HL-60/S4 (cell line): ENCODE data around the gene RAB9B.

ENCODE experiments used
- in situ Hi-C: fragments of 300-500 bp; cut with MboI; formaldehyde crosslinking; loops from 2 replicates; pipeline ENCODE4 v1.14.3; 2022; ENCODE audit warnings: low sequenced_read_pairs

RAB9B gene

GRCh38 chrX:103774070-103774642, 57.9 kb downstream of the RAB9B start:
- in situ Hi-C loops: no loop called here

GRCh38 chrX:103773445-103773844, 58.6 kb downstream of the RAB9B start:
- in situ Hi-C loops: no loop called here
